Ovary (tissue), 3 donors: ENCODE results near the gene SPAG16.

ENCODE experiments used
- EP300 ChIP-seq: sonication (generic); formaldehyde crosslinking; IDR thresholded peaks from one replicate; pipeline ENCODE4 v1.6.1; 2017; ENCODE audit warnings: antibody characterized with exemption
- TF ChIP-seq, protein P1 (sequence below), 3 donors: fragments of 450-650 bp in 2 of 3; fragments of 200-600 bp in 1 of 3; IDR thresholded peaks; one replicate each; pipeline versions ENCODE4 v1.5.1 to v1.8.0; 2016 to 2022; ENCODE audit warnings: antibody characterized with exemption in 3 of 3, mild to moderate bottlenecking in 1 of 3
- donor health status: DM: no; HTN: no; CAD: no.

DNA sequence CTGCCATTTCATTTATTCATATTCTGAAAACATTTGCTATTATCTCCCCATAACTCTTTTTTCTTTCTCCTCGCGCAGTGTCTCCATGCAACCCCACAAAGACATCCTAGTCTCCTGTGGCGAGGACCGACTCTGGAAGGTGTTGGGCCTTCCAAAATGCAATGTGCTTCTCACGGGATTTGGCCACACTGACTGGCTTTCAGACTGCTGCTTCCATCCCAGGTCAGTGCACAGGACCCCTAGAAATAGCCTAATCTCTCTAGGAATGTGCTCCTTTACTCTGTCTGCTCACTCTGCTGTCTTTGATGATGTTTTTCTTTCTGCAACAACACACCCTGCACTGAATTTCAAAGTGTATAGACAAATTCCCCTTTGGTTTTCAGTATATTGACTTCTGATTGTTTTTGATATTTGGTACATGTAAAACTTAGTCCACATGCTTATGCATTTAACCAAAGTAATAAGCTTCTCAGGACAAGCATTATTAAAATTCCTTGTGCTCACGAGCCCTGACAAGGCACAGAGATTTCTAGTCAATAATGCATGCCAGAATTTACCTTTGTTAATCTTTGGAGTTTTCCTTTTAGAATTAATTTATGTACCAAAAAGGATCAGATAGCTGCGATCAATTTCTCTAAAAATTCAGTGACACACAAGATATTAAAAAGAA, 578.3 kb downstream of the SPAG16 start:
- TF ChIP-seq, protein P1, sequence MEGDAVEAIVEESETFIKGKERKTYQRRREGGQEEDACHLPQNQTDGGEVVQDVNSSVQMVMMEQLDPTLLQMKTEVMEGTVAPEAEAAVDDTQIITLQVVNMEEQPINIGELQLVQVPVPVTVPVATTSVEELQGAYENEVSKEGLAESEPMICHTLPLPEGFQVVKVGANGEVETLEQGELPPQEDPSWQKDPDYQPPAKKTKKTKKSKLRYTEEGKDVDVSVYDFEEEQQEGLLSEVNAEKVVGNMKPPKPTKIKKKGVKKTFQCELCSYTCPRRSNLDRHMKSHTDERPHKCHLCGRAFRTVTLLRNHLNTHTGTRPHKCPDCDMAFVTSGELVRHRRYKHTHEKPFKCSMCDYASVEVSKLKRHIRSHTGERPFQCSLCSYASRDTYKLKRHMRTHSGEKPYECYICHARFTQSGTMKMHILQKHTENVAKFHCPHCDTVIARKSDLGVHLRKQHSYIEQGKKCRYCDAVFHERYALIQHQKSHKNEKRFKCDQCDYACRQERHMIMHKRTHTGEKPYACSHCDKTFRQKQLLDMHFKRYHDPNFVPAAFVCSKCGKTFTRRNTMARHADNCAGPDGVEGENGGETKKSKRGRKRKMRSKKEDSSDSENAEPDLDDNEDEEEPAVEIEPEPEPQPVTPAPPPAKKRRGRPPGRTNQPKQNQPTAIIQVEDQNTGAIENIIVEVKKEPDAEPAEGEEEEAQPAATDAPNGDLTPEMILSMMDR (IDR thresholded peaks at IDR 0.05), result no peak
- TF ChIP-seq EP300, result no peak
